A549 treated with RU486 at 1 μM for 4 hours (cell line): ENCODE data around the gene AKR1C8. TPM values are rescaled to one million over a fixed set of nuclear protein-coding genes. Genes with fewer than 3 reads are reported as not detected.

Experiments
- total RNA-seq: library from RNA; stranded (reverse); fragments of 200-300 nt; extraction: Qiagen RNA extraction; gene quantifications from 5 replicates; pipeline ENCODE4 v1.2.3, GENCODE V29; 2022; ENCODE audit warnings: low read depth

Gene AKR1C8
- 0.21 TPM in 1 of 5 replicates, not detected in the others for total RNA-seq

GRCh38 chr10:5184987-5185775 lies at the start of gene AKR1C8:
Gene AKR1C8 (minus strand): TSS chr10:5185150. CDS start chr10:5185104, 46 bp downstream.

GRCh38 chr10:5196702-5197113 lies 11.8 kb upstream of the AKR1C8 start, which contains the start of gene AKR1C4:
Gene AKR1C4 (plus strand): TSS chr10:5196837. CDS start chr10:5196868, 31 bp downstream.

Other genes with a start within 250 kb of the AKR1C8 start
- gene AKR1C1, start 221.7 kb downstream of the AKR1C8 start, total RNA-seq = 507 to 659 TPM (median 621 TPM) in 5 replicates
- gene AKR1C2, start 181.3 kb downstream of the AKR1C8 start, total RNA-seq = 3,122 to 3,719 TPM (median 3,473 TPM) in 5 replicates
- gene AKR1C3, start 90.7 kb downstream of the AKR1C8 start, total RNA-seq = 1,182 to 1,414 TPM (median 1,279 TPM) in 5 replicates
- 0.10 to 0.41 TPM (median 0.30 TPM) in 5 replicates for gene AKR1C4, start 11.7 kb upstream of the AKR1C8 start, total RNA-seq
- not detected in 5 replicates for gene UCN3, start 179.8 kb upstream of the AKR1C8 start, total RNA-seq
- 0.13 to 0.48 TPM (median 0.29 TPM) in 5 replicates for gene TUBAL3, start 219.7 kb upstream of the AKR1C8 start, total RNA-seq
- 62.3 to 83.7 TPM (median 76.0 TPM) in 5 replicates for gene NET1, start 227.4 kb upstream of the AKR1C8 start, total RNA-seq